ENCODE data around the gene HHIP.
A peak's percentile ranks its signal among the peaks of the same experiment; 100 is the strongest.

Gene HHIP

GRCh38 chr4:144645631-144646522 is at the start of gene HHIP:
Gene HHIP, plus strand, starts transcription at chr4:144646156. Its CDS starts 520 bp downstream, at chr4:144646676.
- H3K27me3 ChIP-seq (ENCODE audit: insufficient read depth, low read length) = no peaks in the 10 kb centered on the region
- peak within 1 kb of the TSS; percentile 90 for H3K4me3 ChIP-seq (ENCODE audit: low read depth, low read length)
- peaks cover 26% of the 10 kb centered on the region for H3K4me1 ChIP-seq (ENCODE audit: control insufficient read depth, insufficient read depth, low read length, unreplicated experiment)
- peak within 1 kb of the TSS; percentile 44 for H3K27ac ChIP-seq (ENCODE audit: low read depth, low read length)
- peaks cover 67% of the 10 kb centered on the region for H3K79me2 ChIP-seq (ENCODE audit: control insufficient read depth, insufficient read depth, low read length, unreplicated experiment)
- H3K36me3 ChIP-seq (ENCODE audit: insufficient read depth, low read length) = no peaks in the 10 kb centered on the region
- peak within 1 kb of the TSS; percentile 94 for H2AFZ ChIP-seq (ENCODE audit: low read length, unreplicated experiment)

GRCh38 chr4:144597171-144597570 is 48.8 kb upstream of the HHIP start:
- Histone ChIP-seq H3K27me3 (ENCODE audit: insufficient read depth, low read length) (no peaks in the 10 kb centered on the region), H2AFZ (ENCODE audit: low read length, unreplicated experiment) (no peak overlapping the region), H3K4me1 (ENCODE audit: control insufficient read depth, insufficient read depth, low read length, unreplicated experiment) (peaks cover 9% of the 10 kb centered on the region), H3K4me3 (ENCODE audit: low read depth, low read length) (no peak overlapping the region), H3K27ac (ENCODE audit: low read depth, low read length) (no peak overlapping the region), H3K36me3 (ENCODE audit: insufficient read depth, low read length) (no peaks in the 10 kb centered on the region), H3K79me2 (ENCODE audit: control insufficient read depth, insufficient read depth, low read length, unreplicated experiment) (no peaks in the 10 kb centered on the region)

- Histone ChIP-seq H3K27ac (ENCODE audit: low read depth, low read length) (no peak overlapping the region), H3K27me3 (ENCODE audit: insufficient read depth, low read length) (no peaks in the 10 kb centered on the region), H3K4me1 (ENCODE audit: control insufficient read depth, insufficient read depth, low read length, unreplicated experiment) (peaks cover 9% of the 10 kb centered on the region), H3K36me3 (ENCODE audit: insufficient read depth, low read length) (no peaks in the 10 kb centered on the region), H3K79me2 (ENCODE audit: control insufficient read depth, insufficient read depth, low read length, unreplicated experiment) (no peaks in the 10 kb centered on the region), H3K4me3 (ENCODE audit: low read depth, low read length) (peak overlapping the region; percentile 33), H2AFZ (ENCODE audit: low read length, unreplicated experiment) (peak overlapping the region; percentile 93)
Measured at GRCh38 chr4:144599621-144600020, 46.3 kb upstream of the HHIP start.

GRCh38 chr4:144611850-144612249 is 34.1 kb upstream of the HHIP start:
- H3K27me3 ChIP-seq (ENCODE audit: insufficient read depth, low read length) = no peaks in the 10 kb centered on the region
- no peak overlapping the region for H2AFZ ChIP-seq (ENCODE audit: low read length, unreplicated experiment)
- H3K27ac ChIP-seq (ENCODE audit: low read depth, low read length) = no peak overlapping the region
- H3K4me1 ChIP-seq (ENCODE audit: control insufficient read depth, insufficient read depth, low read length, unreplicated experiment) = peaks cover 10% of the 10 kb centered on the region
- no peaks in the 10 kb centered on the region for H3K36me3 ChIP-seq (ENCODE audit: insufficient read depth, low read length)
- no peaks in the 10 kb centered on the region for H3K79me2 ChIP-seq (ENCODE audit: control insufficient read depth, insufficient read depth, low read length, unreplicated experiment)
- no peak overlapping the region for H3K4me3 ChIP-seq (ENCODE audit: low read depth, low read length)

GRCh38 chr4:144614850-144615585 is 30.9 kb upstream of the HHIP start:
- Histone ChIP-seq H3K79me2 (ENCODE audit: control insufficient read depth, insufficient read depth, low read length, unreplicated experiment) (no peaks in the 10 kb centered on the region), H3K4me1 (ENCODE audit: control insufficient read depth, insufficient read depth, low read length, unreplicated experiment) (peaks cover 10% of the 10 kb centered on the region), H3K4me3 (ENCODE audit: low read depth, low read length) (no peak overlapping the region), H3K27ac (ENCODE audit: low read depth, low read length) (no peak overlapping the region), H2AFZ (ENCODE audit: low read length, unreplicated experiment) (no peak overlapping the region), H3K36me3 (ENCODE audit: insufficient read depth, low read length) (no peaks in the 10 kb centered on the region), H3K27me3 (ENCODE audit: insufficient read depth, low read length) (no peaks in the 10 kb centered on the region)

- Histone ChIP-seq H3K27ac (ENCODE audit: low read depth, low read length) (no peak overlapping the region), H3K79me2 (ENCODE audit: control insufficient read depth, insufficient read depth, low read length, unreplicated experiment) (no peaks in the 10 kb centered on the region), H2AFZ (ENCODE audit: low read length, unreplicated experiment) (no peak overlapping the region)
Measured at GRCh38 chr4:144621681-144622080, 24.3 kb upstream of the HHIP start.

GRCh38 chr4:144627663-144628076 is 18.3 kb upstream of the HHIP start:
- Histone ChIP-seq H3K27me3 (ENCODE audit: insufficient read depth, low read length) (no peaks in the 10 kb centered on the region), H3K4me3 (ENCODE audit: low read depth, low read length) (no peak overlapping the region), H3K36me3 (ENCODE audit: insufficient read depth, low read length) (no peaks in the 10 kb centered on the region), H2AFZ (ENCODE audit: low read length, unreplicated experiment) (no peak overlapping the region), H3K79me2 (ENCODE audit: control insufficient read depth, insufficient read depth, low read length, unreplicated experiment) (no peaks in the 10 kb centered on the region), H3K4me1 (ENCODE audit: control insufficient read depth, insufficient read depth, low read length, unreplicated experiment) (peaks cover 15% of the 10 kb centered on the region), H3K27ac (ENCODE audit: low read depth, low read length) (peak overlapping the region; percentile 43)

More at GRCh38 chr4:144621681-144622080, 24.3 kb upstream of the HHIP start:
- Histone ChIP-seq H3K4me3 (ENCODE audit: low read depth, low read length) (no peak overlapping the region), H3K36me3 (ENCODE audit: insufficient read depth, low read length) (no peaks in the 10 kb centered on the region), H3K27me3 (ENCODE audit: insufficient read depth, low read length) (no peaks in the 10 kb centered on the region), H3K4me1 (ENCODE audit: control insufficient read depth, insufficient read depth, low read length, unreplicated experiment) (no peaks in the 10 kb centered on the region)

- no peak overlapping the region for H3K4me3 ChIP-seq (ENCODE audit: low read depth, low read length)
- H3K36me3 ChIP-seq (ENCODE audit: insufficient read depth, low read length) = no peaks in the 10 kb centered on the region
Measured at GRCh38 chr4:144633215-144633614, 12.7 kb upstream of the HHIP start.

GRCh38 chr4:144634978-144635747 is 10.8 kb upstream of the HHIP start:
- H3K36me3 ChIP-seq (ENCODE audit: insufficient read depth, low read length) = no peaks in the 10 kb centered on the region
- H3K4me1 ChIP-seq (ENCODE audit: control insufficient read depth, insufficient read depth, low read length, unreplicated experiment) = peaks cover 8% of the 10 kb centered on the region
- no peak overlapping the region for H3K27ac ChIP-seq (ENCODE audit: low read depth, low read length)
- H3K79me2 ChIP-seq (ENCODE audit: control insufficient read depth, insufficient read depth, low read length, unreplicated experiment) = no peaks in the 10 kb centered on the region
- no peaks in the 10 kb centered on the region for H3K27me3 ChIP-seq (ENCODE audit: insufficient read depth, low read length)
- no peak overlapping the region for H3K4me3 ChIP-seq (ENCODE audit: low read depth, low read length)
- no peak overlapping the region for H2AFZ ChIP-seq (ENCODE audit: low read length, unreplicated experiment)

More at GRCh38 chr4:144633215-144633614, 12.7 kb upstream of the HHIP start:
- peaks cover 9% of the 10 kb centered on the region for H3K4me1 ChIP-seq (ENCODE audit: control insufficient read depth, insufficient read depth, low read length, unreplicated experiment)
- no peak overlapping the region for H3K27ac ChIP-seq (ENCODE audit: low read depth, low read length)
- no peak overlapping the region for H2AFZ ChIP-seq (ENCODE audit: low read length, unreplicated experiment)
- H3K27me3 ChIP-seq (ENCODE audit: insufficient read depth, low read length) = no peaks in the 10 kb centered on the region
- no peaks in the 10 kb centered on the region for H3K79me2 ChIP-seq (ENCODE audit: control insufficient read depth, insufficient read depth, low read length, unreplicated experiment)

GRCh38 chr4:144644368-144645101 is 1.4 kb upstream of the HHIP start:
- peak overlapping the region; percentile 90 for H3K4me3 ChIP-seq (ENCODE audit: low read depth, low read length)
- H3K27me3 ChIP-seq (ENCODE audit: insufficient read depth, low read length) = no peaks in the 10 kb centered on the region

More at GRCh38 chr4:144644368-144645101, 1.4 kb upstream of the HHIP start:
- H3K4me1 ChIP-seq (ENCODE audit: control insufficient read depth, insufficient read depth, low read length, unreplicated experiment) = peaks cover 14% of the 10 kb centered on the region
- H3K36me3 ChIP-seq (ENCODE audit: insufficient read depth, low read length) = no peaks in the 10 kb centered on the region
- peaks cover 54% of the 10 kb centered on the region for H3K79me2 ChIP-seq (ENCODE audit: control insufficient read depth, insufficient read depth, low read length, unreplicated experiment)
- H3K27ac ChIP-seq (ENCODE audit: low read depth, low read length) = peak overlapping the region; percentile 5; the same call in 1 of the 2 replicates
- no peak overlapping the region for H2AFZ ChIP-seq (ENCODE audit: low read length, unreplicated experiment)

Data from ACC112 (cell line).